ENCODE data around the gene SEC23B.
A peak's percentile ranks its signal among the peaks of the same experiment; 100 is the strongest.
"Not testable (repeated sequence)": the region's sequence is repeated elsewhere in the genome, so short reads cannot be mapped to it uniquely, and the experiment has no call there.

The SEC23B gene

DNA sequence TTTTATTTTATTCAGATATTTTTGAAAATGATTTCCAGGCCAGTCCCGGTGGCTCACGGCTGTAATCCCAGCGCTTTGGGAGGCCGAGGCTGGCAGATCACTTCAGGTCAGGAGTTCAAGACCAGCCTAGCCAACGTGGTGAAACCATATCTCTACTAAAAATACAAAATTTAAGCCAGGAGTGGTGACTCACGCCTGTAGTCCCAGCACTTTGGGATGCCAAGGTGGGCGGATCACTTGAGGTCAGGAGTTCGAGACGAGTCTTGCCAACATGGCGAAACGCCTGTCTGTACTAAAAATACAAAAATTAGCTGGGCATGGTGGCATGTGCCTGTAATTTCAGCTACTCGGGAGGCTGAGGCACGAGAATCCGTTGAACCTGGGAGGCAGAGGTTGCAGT lies 19.0 kb downstream of the SEC23B start:
- not testable (repeated sequence) for DNase-seq

DNA sequence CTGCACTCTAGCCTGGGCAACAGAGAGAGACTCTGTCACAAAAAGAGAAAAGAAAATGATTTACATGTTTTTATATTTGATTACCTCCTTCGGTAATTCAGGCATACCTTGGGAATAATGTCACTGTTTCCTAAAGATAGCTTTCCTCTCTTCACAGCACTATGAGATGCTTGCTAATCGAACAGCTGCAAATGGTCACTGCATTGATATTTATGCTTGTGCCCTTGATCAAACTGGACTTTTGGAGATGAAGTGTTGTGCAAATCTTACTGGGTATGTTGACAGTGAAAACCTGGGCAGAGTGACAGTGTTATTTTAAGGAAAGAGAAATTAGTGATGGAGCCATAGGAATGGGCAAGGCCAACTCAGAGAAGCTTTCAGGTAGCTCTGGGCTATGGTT lies 19.6 kb downstream of the SEC23B start:
- no peak for DNase-seq

DNA sequence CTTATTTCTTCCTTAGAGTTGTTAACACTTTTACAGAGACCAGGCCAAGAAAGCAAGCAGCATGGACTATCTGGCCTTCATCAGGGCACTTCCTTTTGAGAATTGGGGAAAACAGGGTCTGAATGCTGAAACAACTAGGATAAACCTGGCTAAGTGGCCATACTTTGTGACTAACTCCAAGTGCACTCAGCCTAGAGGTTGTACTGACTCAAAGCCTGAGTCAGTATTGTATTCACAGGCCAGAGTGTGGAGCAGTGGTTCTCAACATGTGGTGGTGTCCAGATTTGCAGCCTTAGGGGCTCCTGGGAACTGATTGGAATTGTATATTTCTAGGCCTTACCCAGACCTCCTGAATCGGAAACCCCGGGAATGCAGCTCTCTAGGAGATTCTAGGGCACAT lies 20.1 kb downstream of the SEC23B start:
- DNase-seq, result no peak

DNA sequence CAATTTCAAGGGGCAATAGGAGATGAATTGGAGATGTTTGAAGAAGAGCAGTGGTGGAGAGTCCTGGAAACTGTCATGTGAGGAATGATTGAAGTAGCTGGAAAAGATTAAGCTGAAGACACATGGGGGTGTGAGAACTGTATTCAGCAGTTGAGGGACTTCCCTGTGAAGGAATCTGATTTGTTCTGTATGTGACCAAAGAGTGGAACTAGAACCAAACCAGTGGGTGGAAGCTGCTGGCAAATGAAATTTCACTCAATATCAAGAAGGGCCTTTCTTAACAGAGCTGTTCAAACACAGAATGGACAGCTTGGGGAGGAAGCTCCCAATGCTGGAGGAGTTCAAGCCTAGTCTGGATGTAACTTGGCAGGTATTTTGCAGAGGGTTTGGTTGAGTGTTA lies 21.3 kb downstream of the SEC23B start:
- no peak for DNase-seq

DNA sequence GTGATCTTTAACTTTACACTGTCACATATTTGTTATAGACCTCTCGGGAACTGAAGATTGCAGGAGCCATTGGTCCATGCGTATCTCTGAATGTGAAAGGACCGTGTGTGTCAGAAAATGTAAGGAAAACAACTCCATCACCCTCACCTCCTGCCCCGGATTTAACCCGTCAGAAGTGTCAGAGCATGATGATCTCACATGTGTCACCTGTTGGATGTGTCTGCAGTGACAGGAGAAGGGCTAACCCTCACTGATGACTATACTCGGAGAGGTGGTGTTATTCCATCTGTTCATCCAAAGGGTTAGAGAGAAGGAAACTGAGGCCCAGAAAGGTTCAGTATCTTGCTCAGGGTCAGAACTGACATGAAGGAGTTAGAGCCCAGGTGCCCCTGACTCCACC lies 24.9 kb downstream of the SEC23B start:
- DNase-seq, result no peak

DNA sequence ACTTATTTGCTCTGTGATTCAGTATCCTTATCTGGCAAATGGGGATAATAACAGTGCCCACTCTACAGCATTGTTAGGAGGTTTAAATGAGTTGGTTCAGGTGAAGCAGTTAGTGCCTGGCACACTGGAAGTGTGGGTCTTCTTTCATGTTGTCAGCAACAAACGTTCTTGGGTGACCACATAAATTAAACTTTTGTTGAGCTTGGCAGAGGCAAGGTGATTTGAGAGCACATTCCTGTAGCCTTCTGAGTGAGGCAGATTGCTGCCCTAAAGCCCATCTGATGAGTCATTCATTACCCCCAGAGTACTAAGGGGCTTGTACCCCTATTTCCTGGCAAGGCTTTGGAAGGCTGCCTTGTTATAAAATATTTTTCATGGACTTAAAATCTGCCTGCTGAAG lies 25.8 kb downstream of the SEC23B start:
- DNase-seq, result no peak

DNA sequence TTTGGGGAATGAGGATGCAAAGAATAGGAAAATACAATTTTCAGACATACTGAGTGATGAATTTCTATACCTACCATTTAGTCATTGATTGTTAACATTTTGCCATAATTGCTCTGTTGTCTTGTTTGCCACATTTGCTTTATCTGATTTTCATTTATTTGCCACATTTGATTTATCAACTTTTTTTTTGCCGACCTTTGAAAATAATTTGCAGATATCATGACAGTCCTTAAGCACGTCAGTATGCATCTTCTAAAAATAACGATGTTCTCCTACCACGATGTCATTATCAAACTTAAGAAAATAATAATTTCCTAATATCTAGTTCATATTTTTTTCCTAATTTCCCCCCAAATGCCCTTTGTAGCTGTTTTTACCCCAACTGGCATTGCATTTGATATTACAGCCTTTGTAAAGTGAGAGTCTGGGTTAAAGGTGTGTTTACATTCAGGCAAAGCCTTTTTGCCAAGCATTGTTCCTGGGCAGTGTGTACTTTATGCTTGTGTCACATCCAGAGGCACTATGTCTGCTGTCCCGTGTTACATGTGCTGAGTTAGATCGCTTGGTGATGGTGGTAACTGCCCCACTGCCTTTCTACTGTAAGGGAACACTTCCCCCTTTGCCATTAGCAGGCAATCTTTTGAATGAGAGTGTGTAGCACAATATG lies 26.4 kb downstream of the SEC23B start:
- DNase-seq, result no peak

DNA sequence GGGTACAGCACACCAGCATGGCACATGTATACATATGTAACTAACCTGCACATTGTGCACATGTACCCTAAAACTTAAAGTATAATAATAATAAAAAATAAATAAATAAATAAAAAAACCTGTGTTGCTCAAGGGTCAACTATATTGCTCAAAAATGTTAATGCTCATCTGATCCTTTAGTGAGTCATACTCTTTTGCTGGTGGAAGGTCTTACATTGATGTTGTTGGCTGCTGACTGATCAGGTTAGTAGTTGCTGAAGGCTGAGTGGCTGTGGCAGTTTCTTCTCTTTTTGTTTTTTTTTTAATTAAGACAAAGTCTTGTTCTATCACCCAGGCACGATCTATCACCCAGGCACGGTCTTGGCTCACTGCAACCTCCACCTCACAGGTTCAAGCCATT lies 29.9 kb downstream of the SEC23B start:
- no peak for DNase-seq

DNA sequence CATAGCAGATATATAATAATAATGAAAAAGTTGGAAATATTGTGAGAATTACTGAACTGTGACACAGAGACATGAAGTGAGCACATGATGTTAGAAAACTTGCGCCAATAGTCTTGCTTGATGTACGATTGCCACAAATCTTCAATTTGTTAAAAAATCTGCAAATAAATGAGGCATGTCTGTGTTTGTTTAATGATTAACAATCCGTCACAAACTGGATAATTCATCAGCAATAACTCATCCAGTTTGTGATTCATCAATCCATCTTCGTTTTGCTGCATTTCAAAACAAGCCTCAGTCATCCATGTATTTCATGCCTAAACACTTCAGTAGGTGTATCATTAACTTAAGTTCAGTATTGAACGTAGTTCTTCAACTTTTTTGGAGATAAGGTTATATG lies 34.0 kb downstream of the SEC23B start:
- no peak for DNase-seq

DNA sequence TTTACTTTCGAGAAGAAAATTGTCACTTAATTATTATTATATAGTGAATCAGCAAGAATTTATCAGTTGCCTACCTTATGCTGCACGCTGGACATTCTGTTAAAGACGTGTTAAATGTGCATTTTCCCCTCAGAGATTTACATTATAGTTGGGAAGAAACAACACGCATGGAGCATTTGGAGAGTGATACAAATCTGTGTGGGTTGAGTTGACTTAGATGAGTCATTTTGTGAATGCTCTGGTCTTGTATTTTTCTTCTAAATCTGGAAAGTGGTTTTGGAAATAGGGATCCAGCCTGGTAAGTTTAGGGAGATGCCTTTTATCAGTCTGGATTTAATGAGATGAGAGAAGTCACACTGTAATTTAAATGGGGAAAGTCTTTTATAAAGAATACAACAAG lies 35.5 kb downstream of the SEC23B start:
- no peak for DNase-seq

DNA sequence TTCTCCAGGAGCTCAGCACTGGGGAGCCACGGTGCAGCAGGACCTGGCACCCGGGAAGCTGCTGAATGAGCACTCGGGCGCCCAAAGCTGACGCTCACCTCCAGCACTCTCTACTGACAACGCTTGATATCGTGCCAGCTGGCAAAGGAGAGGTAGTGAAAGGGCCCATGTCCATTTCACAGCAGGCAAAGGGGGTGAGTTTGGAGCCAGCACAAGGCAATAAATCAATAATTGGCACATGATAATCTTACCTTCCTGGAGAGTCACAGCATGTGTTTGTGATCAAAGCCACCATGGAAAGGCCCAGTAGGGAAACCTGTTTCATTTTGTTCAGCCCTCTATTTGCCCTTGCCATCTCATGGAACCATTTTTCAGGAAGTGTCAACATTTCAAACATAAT lies 36.2 kb downstream of the SEC23B start:
- DNase-seq, result no peak

DNA sequence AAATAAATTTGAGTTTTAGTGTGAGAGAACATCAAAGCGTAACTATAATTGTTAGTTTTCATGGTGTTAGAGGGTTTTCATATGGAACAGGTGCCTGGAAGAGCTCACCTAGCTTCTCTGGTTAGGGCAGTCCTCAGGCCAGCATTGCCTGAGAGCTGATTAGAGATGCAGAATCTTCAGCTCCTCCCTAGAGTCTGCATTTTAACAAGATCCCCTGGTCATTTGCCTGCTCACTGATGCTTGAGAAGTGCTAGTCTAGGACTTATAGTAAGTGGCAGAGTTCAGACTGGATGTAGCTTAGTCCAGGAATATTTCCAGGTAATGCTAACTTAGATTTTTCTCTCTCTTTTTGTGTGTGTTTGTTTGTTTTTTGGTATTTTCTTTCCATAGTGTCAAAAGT lies 37.8 kb downstream of the SEC23B start:
- DNase-seq, result no peak

DNA sequence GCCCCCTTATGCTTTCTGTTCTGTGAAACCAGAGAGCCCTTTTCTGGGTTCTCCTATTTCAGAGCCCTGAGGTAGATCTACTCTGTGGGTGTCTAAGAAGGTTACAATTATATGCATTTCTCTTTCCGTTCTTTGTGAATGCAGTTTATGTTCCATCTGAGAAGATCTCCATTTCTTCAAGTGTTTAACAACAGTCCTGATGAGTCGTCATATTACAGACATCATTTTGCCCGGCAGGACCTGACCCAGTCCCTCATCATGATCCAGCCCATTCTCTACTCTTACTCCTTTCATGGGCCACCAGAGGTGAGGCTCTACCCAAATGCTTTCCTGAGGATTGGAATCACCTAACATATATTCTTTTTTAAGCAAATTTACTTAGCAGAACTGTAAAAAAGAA lies 40.7 kb downstream of the SEC23B start:
- no peak for DNase-seq

DNA sequence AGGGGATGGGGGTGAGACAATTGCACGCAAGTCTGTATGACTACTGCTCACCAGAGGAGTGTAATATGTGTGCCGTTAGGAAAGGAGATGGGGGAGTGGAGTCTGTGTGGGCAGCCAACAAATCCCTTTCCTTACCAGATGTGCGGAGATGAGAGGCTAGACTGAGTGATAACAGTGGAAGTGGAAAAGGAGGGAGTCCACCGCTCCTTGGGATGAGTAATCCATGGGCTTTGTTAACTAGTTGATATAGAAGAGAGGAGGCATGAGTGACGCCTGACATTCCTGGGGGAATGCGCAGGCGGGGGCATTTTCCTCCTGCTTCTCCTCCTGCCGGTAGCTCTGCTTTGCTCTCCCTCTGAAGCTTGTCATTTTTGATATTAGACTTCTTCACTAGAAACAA lies 46.0 kb downstream of the SEC23B start:
- DNase-seq, result no peak

DNA sequence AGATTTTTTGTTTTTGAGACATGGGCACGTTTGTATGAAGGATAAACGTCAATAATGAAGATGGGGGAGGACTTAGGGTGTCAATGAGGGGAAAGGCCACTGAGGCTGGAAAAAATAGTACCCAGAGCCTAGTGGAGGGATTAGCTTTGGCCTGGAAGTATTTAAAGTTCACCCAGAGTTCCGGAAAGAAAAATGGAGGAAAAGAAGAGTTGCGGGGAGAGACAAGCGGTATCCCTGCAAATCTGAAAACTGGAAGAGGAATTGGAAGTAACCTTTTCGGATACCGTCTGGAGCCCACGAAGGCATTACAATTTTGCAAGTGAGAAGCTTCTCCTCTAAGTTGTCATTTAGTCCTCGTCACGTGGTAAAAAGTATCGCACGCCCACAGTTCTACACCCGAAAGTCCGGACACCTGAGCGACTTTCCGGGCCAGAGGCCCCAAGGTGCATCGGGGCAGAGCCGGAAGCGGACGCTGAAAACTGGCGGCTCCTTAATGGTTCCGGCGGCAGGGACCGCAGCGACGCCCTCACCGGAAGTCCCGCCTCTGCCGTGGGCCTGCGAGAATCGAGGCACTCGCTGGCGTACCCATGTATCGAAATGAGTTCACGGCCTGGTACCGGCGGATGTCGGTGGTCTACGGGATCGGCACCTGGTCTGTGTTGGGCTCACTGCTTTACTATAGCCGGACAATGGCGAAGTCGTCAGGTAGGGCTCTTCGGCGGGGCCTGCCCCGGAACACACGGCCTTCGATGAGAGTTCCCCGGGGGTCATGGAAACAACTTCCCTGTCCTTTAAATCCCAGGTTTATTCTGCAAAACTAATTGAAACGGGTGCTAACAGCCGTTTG lies 59.4 kb downstream of the SEC23B start, which contains the start of gene SMIM26:
Gene SMIM26 (plus strand): TSS at position 541 of the 847 bp plus-strand sequence. CDS start 47 bp downstream, at position 588.
- DNase-seq, result peak; percentile 95 to 96

DNA sequence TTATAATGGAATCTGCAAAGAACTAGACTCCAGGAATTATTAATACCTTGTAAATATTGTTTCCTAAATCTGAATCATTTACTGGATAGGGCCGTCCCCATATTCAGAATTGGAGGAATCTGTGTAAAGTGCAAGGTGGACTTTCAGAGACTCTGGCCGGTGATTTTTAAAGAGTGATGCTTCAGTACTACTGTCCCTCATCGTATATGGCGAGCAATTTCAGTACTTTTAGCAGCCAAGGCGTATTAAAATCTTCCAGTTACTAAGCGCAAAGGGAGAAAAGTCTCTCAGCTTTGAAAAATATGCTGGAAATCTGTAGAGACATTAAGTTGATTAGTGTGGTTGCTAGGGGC lies 60.0 kb downstream of the SEC23B start:
- DNase-seq, result no peak

DNA sequence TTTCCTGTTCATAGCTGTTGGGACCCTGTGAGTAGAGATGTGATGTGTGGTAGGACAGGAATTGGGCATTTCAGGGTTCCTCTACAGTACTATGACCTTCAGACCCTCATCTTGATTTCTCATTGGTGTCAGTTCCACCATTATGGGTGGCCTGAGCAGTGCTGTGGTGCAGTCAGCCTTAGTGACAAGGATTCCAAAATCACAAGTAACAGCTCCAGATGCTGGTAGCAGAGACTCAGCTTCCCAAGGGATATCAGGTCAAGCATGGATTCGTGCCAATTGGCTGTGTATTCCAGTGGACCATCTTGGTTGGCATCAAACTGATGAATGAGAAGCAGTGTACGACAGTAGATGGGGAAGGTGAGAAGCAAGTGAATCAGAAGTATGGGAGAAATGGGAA lies 63.3 kb downstream of the SEC23B start:
- DNase-seq, result no peak

DNA sequence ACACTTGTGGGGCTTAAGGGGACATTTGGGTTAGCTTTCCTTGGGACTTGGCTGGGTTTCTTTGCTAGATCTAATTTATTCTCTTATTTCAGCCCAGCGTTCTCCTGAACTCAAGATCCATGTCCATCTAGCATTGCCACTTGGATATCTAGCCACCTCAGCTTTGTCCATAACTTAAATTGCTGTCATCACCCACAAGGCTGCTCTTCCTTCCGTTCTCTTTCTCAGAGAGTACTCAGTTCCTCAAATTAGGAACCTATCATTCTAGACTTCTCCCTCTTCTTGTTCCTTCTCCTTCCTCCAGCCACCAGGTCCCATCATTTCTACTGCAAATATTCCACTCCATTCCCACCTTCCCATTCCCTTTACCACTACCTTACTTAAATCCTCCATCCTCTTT lies 63.8 kb downstream of the SEC23B start:
- DNase-seq, result no peak

DNA sequence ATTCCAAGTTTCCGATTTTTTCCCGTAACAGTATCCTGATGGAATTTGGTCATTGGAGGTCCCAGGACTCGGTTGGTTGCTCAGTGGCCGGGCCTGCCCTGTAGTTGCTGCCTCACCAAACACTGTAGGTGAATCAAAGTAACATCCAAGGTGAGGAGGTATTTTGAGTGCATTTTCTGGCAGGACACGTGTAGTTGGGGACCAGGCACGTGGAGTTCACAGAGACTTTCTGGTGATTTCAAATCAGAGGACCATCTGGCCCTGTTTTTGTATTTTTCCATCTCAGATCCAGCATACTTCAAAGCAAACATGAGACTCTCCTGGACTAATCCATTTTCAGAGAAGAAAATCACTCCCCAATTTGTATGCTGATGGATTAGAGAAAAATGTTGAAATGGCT lies 70.2 kb downstream of the SEC23B start:
- no peak for DNase-seq

DNA sequence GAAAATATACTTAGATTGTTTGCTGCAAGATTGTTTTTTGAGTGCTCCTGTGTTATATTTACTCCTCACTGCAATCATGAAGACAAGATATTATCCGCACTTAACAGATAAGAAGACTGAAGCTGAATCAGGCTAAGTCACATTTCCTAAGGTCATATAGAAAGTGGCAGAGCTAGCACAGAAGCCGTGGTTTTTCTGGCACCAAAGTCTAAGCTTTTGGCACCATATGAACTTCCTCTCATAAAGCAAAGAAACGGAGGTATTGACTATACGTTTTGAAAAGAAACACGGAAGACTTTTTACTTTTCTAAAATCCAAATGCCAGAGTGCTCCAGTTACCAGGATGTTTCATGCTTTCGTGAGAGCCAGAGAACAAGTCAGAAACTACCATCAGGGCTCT lies 70.8 kb downstream of the SEC23B start:
- DNase-seq, result no peak

DNA sequence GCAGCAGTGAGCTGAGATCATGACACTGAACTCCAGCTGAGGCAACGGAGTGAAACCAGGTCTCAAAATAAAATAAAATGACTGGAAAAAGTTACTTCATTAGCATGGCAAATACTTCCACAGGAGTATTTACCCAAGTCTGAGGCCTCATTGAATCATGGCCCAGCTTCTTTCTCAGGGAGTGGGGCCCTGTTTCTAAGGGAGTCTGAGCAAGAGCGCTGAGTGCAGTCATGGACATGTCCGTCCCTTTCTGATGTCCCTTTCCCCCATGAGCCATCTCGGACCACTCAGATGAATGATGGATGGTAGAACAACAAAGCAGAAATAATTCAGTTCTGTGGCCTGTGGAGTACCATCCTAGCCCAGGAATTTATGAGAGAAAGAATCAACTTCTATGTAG lies 72.3 kb downstream of the SEC23B start:
- DNase-seq, result no peak

DNA sequence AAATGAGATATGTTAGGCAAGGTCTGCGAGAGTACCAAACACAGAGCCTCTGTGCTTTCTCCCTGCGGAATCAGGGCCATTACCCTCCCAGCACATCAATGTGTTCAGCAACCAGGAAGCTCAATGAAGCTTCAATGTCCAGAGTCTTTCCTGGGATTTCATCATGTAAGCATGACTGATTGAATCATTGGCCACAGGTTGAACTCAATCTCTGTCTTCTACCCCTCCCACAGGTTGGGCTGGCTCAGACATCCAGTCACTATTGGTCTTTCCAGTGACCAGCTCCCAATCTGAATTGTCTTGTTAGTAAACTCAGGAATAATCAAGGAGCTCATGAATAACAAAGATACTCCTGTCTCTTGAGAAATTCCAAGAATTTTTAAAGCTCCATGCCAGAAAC lies 77.4 kb downstream of the SEC23B start:
- no peak for DNase-seq

DNA sequence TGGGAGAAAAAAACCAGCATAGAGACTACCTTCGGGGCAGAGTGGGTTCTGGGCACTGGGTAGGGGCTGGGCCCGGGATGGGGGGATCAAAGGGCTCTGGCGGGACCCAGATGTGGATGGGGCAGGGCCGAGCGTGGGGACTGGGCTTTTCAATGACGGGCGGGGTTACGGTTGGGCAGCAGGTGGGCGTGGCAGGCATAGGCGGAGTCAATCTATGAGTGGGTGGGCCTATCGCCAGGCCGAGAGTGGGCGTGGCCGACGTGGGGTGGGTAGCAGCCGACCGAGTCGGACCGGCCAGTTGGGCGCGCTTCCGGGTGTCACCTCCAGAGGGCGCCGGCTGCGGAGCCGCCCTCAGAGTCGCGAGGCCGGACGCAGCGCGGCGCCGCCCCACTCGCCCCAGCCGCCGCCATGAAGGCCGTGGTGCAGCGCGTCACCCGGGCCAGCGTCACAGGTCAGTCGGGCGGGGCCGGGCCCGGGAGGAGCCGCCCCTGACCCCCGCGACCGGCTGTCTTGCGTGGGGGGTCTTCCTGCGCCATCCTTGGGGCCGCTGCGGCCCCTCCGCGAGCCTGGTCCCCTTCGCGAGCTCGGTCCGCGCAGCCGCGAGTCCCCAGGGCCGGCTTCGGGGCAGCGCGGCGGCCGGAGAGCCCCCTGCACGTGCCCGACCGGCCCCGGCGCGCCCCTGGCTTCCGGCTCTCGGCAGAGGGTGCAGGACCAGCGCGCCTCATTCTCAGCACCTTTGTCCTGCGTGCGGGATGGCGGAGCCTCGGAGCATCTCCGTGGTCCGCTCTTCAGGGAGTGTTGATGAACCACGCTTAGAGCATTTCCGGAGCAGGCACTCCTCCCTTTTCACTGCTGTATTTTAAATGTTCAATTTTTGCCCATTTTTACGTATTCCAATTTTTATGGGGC lies 80.2 kb downstream of the SEC23B start, which contains the start of gene DTD1:
Gene DTD1 (plus strand): TSS at position 390 of the 909 bp plus-strand sequence. CDS start 19 bp downstream, at position 409.
- peak; percentile 93 to 95 for DNase-seq

DNA sequence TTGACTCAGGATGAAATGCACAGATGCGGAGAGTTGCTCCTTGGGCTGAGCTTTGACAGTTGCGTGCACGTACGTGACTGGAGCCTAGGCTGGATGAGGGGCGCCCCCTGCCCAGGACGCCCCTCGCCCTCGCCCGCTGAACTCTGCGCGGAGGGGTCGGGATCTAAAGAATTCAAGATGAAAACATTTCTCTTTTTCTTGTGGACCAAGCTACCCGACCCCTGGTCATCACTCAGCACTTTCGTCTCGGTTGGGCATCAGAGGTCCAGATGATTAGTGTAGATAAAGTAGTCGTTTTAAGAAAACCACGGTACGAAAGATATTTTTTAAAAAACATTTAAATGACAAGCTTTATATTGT lies 80.8 kb downstream of the SEC23B start:
- no peak for DNase-seq

All from activated T-cell treated with anti-CD3 and anti-CD28 coated beads, Interleukin-2, amount 50 U/mL, for 48 hours (primary cell).